Natural killer cell (primary cell): ENCODE measurements around the gene ZNF580. TPM values are rescaled to one million over a fixed set of nuclear protein-coding genes. Genes with fewer than 3 reads are reported as not detected.
A peak's percentile ranks its signal among the peaks of the same experiment; 100 is the strongest.

Source experiments
- ATAC-seq, 3 donors: fragments of 150-1000 bp in 2 of 3; fragments of 200-7000 bp in 1 of 3; cut with Tn5 transposase; 1 replicate in 1 of 3; 2 replicates in 2 of 3; pipeline ENCODE4 v1.10.0; 2021; ENCODE audit warnings: mild to moderate bottlenecking in 2 of 3, moderate library complexity in 2 of 3
- DNase-seq, 2 donors: peaks; one replicate each; pipeline versions ENCODE4 v3.0.0 to v3.0.0-alpha.2; 2013 to 2021; ENCODE audit warnings: mixed read lengths in 1 of 2
- H3K27ac ChIP-seq: one replicate; pipeline ENCODE4 v1.5.1; 2013; ENCODE audit warnings: mild to moderate bottlenecking, low read length
- H3K27me3 ChIP-seq: one replicate; pipeline ENCODE4 v1.6.1; 2013; ENCODE audit warnings: low read length; ENCODE audit not compliant: control insufficient read depth, insufficient read depth
- H3K36me3 ChIP-seq: one replicate; pipeline ENCODE4 v1.6.1; 2013; ENCODE audit warnings: low read length; ENCODE audit not compliant: control insufficient read depth, insufficient read depth
- H3K4me1 ChIP-seq: one replicate; pipeline ENCODE4 v1.6.1; 2013; ENCODE audit warnings: low read length; ENCODE audit not compliant: control insufficient read depth, insufficient read depth
- H3K4me3 ChIP-seq: one replicate; pipeline ENCODE4 v1.5.1; 2013; ENCODE audit warnings: low read length
- H3K9me3 ChIP-seq: one replicate; pipeline ENCODE4 v1.6.1; 2013; ENCODE audit warnings: low read length; ENCODE audit not compliant: control insufficient read depth, insufficient read depth
- H3K27ac Mint-ChIP-seq, 2 donors: one replicate each; pipeline ENCODE4 v1.8.0; 2022; ENCODE audit warnings: mild to moderate bottlenecking in 2 of 2, mixed read lengths in 2 of 2, moderate library complexity in 1 of 2
- H3K27me3 Mint-ChIP-seq, 2 donors: one replicate each; pipeline ENCODE4 v1.8.0; 2022; ENCODE audit warnings: low read depth in 2 of 2, mixed read lengths in 2 of 2
- H3K36me3 Mint-ChIP-seq: one replicate; pipeline ENCODE4 v1.8.0; 2022; ENCODE audit warnings: mixed read lengths
- H3K4me1 Mint-ChIP-seq, 2 donors: one replicate each; pipeline ENCODE4 v1.8.0; 2022; ENCODE audit warnings: mixed read lengths in 2 of 2
- H3K4me3 Mint-ChIP-seq: one replicate; pipeline ENCODE4 v1.8.0; 2022; ENCODE audit warnings: mild to moderate bottlenecking, moderate library complexity, mixed read lengths
- H3K9me3 Mint-ChIP-seq, 2 donors: one replicate each; pipeline ENCODE4 v1.8.0; 2022; ENCODE audit warnings: mixed read lengths in 2 of 2
- CTCF ChIP-seq: fragments of 200-600 bp; IDR thresholded peaks from one replicate; pipeline ENCODE4 v1.8.0; 2022; ENCODE audit warnings: antibody characterized with exemption
- WGBS: methylation state at CpG from one replicate; pipeline ENCODE4 v1.1.7; 2013; ENCODE audit warnings: missing lambda C conversion rate; ENCODE audit not compliant: insufficient coverage; 5-methylcytosine and 5-hydroxymethylcytosine counted together
- intact Hi-C: fragments of 100-400 bp; cut with micrococcal nuclease; formaldehyde crosslinking; loops from one replicate; pipeline ENCODE4 v1.14.2; 2022
- total RNA-seq, 4 donors: library from RNA; stranded (reverse); fragments of 120-200 nt in 1 of 4; gene quantifications; one replicate each; pipeline versions ENCODE4 v1.2.3 to v1.2.4, GENCODE V29; 2013 to 2022

Gene ZNF580
- total RNA-seq, 3 donors from 2014 or later (not counting 1 experiment from before 2014, with no cell fraction given), result 38.0 to 46.0 (median 40.0) TPM

- no peak overlapping the region for H3K4me3 ChIP-seq
- Mint-ChIP-seq H3K27me3 (no peaks in the 10 kb centered on the region), H3K9me3 (no peaks in the 10 kb centered on the region), H3K27ac (peak overlapping the region in 1 of 2 donors; percentile 99), H3K4me1 (peaks cover 12 to 28% of the 10 kb centered on the region in 2 donors), H3K36me3 (no peaks in the 10 kb centered on the region), H3K4me3 (no peak overlapping the region)
- 97% methylated on average over 26 of the region's 30 CpGs for WGBS
- DNase-seq (no peak), ATAC-seq (no peak)
- intact Hi-C loops, result no loop called here
- H3K4me1 ChIP-seq, result peaks cover 17% of the 10 kb centered on the region
- H3K36me3 ChIP-seq, result peaks cover 5% of the 10 kb centered on the region
- no peak overlapping the region for H3K27ac ChIP-seq
- no peak for TF ChIP-seq CTCF
- H3K27me3 ChIP-seq, result no peaks in the 10 kb centered on the region
- no peaks in the 10 kb centered on the region for H3K9me3 ChIP-seq
Observed at GRCh38 chr19:55597501-55597921, 43.3 kb upstream of the ZNF580 start.

GRCh38 chr19:55598034-55598433, 42.8 kb upstream of the ZNF580 start:
- peaks cover 5% of the 10 kb centered on the region for H3K36me3 ChIP-seq
- TF ChIP-seq CTCF, result no peak
- H3K36me3 Mint-ChIP-seq, result no peaks in the 10 kb centered on the region
- H3K4me1 ChIP-seq, result peaks cover 17% of the 10 kb centered on the region
- WGBS, result 97% methylated on average over 9 of the region's 9 CpGs
- no peaks in the 10 kb centered on the region for H3K27me3 ChIP-seq
- DNase-seq (no peak), ATAC-seq (no peak)
- intact Hi-C loops, result no loop called here
- no peak overlapping the region for H3K4me3 ChIP-seq
- H3K27ac Mint-ChIP-seq, result peak overlapping the region; percentile 96 to 99
- H3K27me3 Mint-ChIP-seq, result no peaks in the 10 kb centered on the region
- no peaks in the 10 kb centered on the region for H3K9me3 ChIP-seq
- peaks cover 12 to 28% of the 10 kb centered on the region in 2 donors for H3K4me1 Mint-ChIP-seq
- H3K4me3 Mint-ChIP-seq, result no peak overlapping the region
- no peaks in the 10 kb centered on the region for H3K9me3 Mint-ChIP-seq
- H3K27ac ChIP-seq, result no peak overlapping the region

GRCh38 chr19:55598719-55599467, 41.9 kb upstream of the ZNF580 start:
- no peaks in the 10 kb centered on the region for H3K9me3 ChIP-seq
- H3K4me1 Mint-ChIP-seq, result peaks cover 19 to 35% of the 10 kb centered on the region in 2 donors
- ATAC-seq, result peak; percentile 77 to 92 (median 80)
- no peaks in the 10 kb centered on the region for H3K27me3 ChIP-seq
- peak overlapping the region; percentile 94 for H3K4me3 ChIP-seq
- DNase-seq, result peak; percentile 95 to 96
- peaks cover 5% of the 10 kb centered on the region for H3K36me3 ChIP-seq
- no peaks in the 10 kb centered on the region for H3K36me3 Mint-ChIP-seq
- no peaks in the 10 kb centered on the region for H3K27me3 Mint-ChIP-seq
- H3K9me3 Mint-ChIP-seq, result no peaks in the 10 kb centered on the region
- intact Hi-C loops, result loop anchor here (1.0 kb wide), 3 partner anchors 12 to 123 kb away; partner anchors contain the start of genes ZNF628 and ZNF784
- 7% methylated on average over 26 of the region's 26 CpGs for WGBS
- H3K27ac Mint-ChIP-seq, result peak overlapping the region; percentile 96 to 99
- H3K4me3 Mint-ChIP-seq, result peak overlapping the region; percentile 96
- peaks cover 19% of the 10 kb centered on the region for H3K4me1 ChIP-seq
- peak overlapping the region; percentile 100 for H3K27ac ChIP-seq
- no peak for TF ChIP-seq CTCF
